ENCODE results near the gene PCP2. TPM values are rescaled to one million over a fixed set of nuclear protein-coding genes. Genes with fewer than 3 reads are reported as not detected.

Gene PCP2
- total and polyA plus RNA-seq, 2 donors (not counting 1 experiment from before 2014, with no cell fraction given): 6.5 to 9.3 TPM

DNA sequence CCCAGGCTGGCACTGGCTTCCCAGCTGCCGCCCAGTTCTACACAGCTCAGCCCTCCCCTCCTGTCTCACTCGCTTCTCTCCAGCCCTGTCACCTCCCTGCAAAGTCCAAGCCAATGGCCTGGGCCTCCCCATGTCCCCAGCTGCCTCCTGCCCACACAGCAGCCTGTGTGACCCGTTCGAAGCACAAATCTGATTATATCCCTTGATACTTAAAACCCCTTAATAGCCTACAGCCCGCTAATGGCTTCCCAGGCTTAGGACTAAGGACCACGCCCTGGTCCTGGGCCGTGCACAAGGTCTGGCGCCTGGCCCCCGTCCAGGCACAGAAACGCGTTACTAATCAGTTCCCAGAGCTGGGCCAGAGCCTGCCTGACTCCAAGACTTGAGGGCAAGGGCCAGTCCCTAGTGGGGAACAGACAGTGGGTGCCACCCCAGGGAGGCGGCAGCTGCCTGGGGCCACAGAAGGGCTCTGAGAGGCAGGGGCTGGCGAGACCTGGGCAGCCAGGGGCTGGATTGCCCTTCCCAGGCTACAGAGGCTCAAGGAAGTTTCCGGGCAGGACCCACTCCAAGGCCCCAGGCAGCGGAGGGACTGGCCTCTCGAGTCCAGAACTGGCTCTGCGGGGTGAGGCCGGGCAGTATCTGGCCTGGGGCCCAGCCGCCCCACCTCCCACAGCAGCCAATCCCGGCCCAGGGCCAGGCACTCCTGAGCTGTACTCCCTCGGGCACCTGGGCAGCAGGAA is 14.6 kb downstream of the PCP2 start:
- H3K27me3 ChIP-seq (replicated peaks in 1 of 4; ENCODE audit: control extremely low read depth in 1 of 4, control insufficient read depth in 3 of 4, insufficient read depth in 4 of 4, low read length in 3 of 4): no peaks in the 10 kb centered on the region
- intact Hi-C loops (cut with micrococcal nuclease): no loop called here
- no peak overlapping the region for H3K4me3 ChIP-seq (ENCODE audit: control extremely low read depth in 1 of 5, extremely low read depth in 1 of 5, insufficient read depth in 1 of 5, low read depth in 2 of 5, low read length in 4 of 5)
- no peaks in the 10 kb centered on the region for H3K79me2 ChIP-seq (ENCODE audit: control insufficient read depth, insufficient read depth, low read length)
- no peak overlapping the region for H3K4me2 ChIP-seq (replicated peaks; ENCODE audit: low read depth, low read length, poor library complexity, severe bottlenecking)
- H3K27ac ChIP-seq (ENCODE audit: low read length in 2 of 2): no peak overlapping the region
- Mint-ChIP-seq H3K27me3 (no peaks in the 10 kb centered on the region), H3K4me1 (no peaks in the 10 kb centered on the region), H3K9me3 (ENCODE audit: insufficient read depth) (no peaks in the 10 kb centered on the region), H3K27ac (no peak overlapping the region), H3K4me3 (no peak overlapping the region)
- DNase-seq (no peak), ATAC-seq (ENCODE audit: low read depth) (no peak)
- H3K9ac ChIP-seq (ENCODE audit: low read length): no peak overlapping the region
- peaks cover 0 to 6% (median 0%) of the 10 kb centered on the region in 3 donors for H3K9me3 ChIP-seq (ENCODE audit: control extremely low read depth in 1 of 3, control insufficient read depth in 2 of 3, insufficient read depth in 1 of 3, low read length in 2 of 3)
- TF ChIP-seq CTCF (IDR thresholded peaks at IDR 0.05): no peak
- TF ChIP-seq EZH2 (IDR thresholded peaks at IDR 0.05; ENCODE audit: borderline replicate concordance, insufficient read depth, low read depth, low read length, poor library complexity, severe bottlenecking): no peak
- WGBS (ENCODE audit: insufficient coverage): 99% methylated on average over 18 of the region's 21 CpGs
- no peak overlapping the region for H2AFZ ChIP-seq (ENCODE audit: insufficient read depth, low read depth, low read length, poor library complexity, severe bottlenecking)
- H3K36me3 ChIP-seq (replicated peaks in 1 of 2; ENCODE audit: control extremely low read depth in 1 of 2, control insufficient read depth in 1 of 2, extremely low read depth in 1 of 2, insufficient read depth in 2 of 2, low read length in 1 of 2): peaks cover 5 to 47% of the 10 kb centered on the region in 2 experiments
- ChIA-PET CTCF (no interaction called here), POLR2A (interaction anchor here (0.7 kb wide), 1 partner anchor 62 kb away, joined by 5 read pairs; the partner anchor contains the start of gene TRAPPC5)
- H3K4me1 ChIP-seq (ENCODE audit: control insufficient read depth in 2 of 2, insufficient read depth in 2 of 2, low read length in 2 of 2): no peaks in the 10 kb centered on the region
- no peaks in the 10 kb centered on the region for H4K20me1 ChIP-seq (ENCODE audit: control insufficient read depth, insufficient read depth, low read length, poor library complexity, severe bottlenecking)

- peaks cover 5 to 43% of the 10 kb centered on the region in 2 experiments for H3K36me3 ChIP-seq (replicated peaks in 1 of 2; ENCODE audit: control extremely low read depth in 1 of 2, control insufficient read depth in 1 of 2, extremely low read depth in 1 of 2, insufficient read depth in 2 of 2, low read length in 1 of 2)
- no peak overlapping the region for H3K9ac ChIP-seq (ENCODE audit: low read length)
- ChIA-PET CTCF (no interaction called here), POLR2A (no interaction called here)
- 98% methylated on average over 4 of the region's 4 CpGs for WGBS (ENCODE audit: insufficient coverage)
- H3K4me2 ChIP-seq (replicated peaks; ENCODE audit: low read depth, low read length, poor library complexity, severe bottlenecking): no peak overlapping the region
- H3K27ac Mint-ChIP-seq: no peak overlapping the region
- H3K4me1 ChIP-seq (ENCODE audit: control insufficient read depth in 2 of 2, insufficient read depth in 2 of 2, low read length in 2 of 2): no peaks in the 10 kb centered on the region
- H3K4me3 Mint-ChIP-seq: no peak overlapping the region
- H3K4me1 Mint-ChIP-seq: no peaks in the 10 kb centered on the region
- no peaks in the 10 kb centered on the region for H4K20me1 ChIP-seq (ENCODE audit: control insufficient read depth, insufficient read depth, low read length, poor library complexity, severe bottlenecking)
- H3K79me2 ChIP-seq (ENCODE audit: control insufficient read depth, insufficient read depth, low read length): no peaks in the 10 kb centered on the region
- H3K27me3 ChIP-seq (replicated peaks in 1 of 4; ENCODE audit: control extremely low read depth in 1 of 4, control insufficient read depth in 3 of 4, insufficient read depth in 4 of 4, low read length in 3 of 4): no peaks in the 10 kb centered on the region
- H2AFZ ChIP-seq (ENCODE audit: insufficient read depth, low read depth, low read length, poor library complexity, severe bottlenecking): no peak overlapping the region
- no peak for ATAC-seq (ENCODE audit: low read depth)
- H3K4me3 ChIP-seq (ENCODE audit: control extremely low read depth in 1 of 5, extremely low read depth in 1 of 5, insufficient read depth in 1 of 5, low read depth in 2 of 5, low read length in 4 of 5): no peak overlapping the region
- peaks cover 0 to 6% (median 0%) of the 10 kb centered on the region in 3 donors for H3K9me3 ChIP-seq (ENCODE audit: control extremely low read depth in 1 of 3, control insufficient read depth in 2 of 3, insufficient read depth in 1 of 3, low read length in 2 of 3)
- intact Hi-C loops (cut with micrococcal nuclease): no loop called here
- no peaks in the 10 kb centered on the region for H3K27me3 Mint-ChIP-seq
- TF ChIP-seq CTCF (IDR thresholded peaks at IDR 0.05) (no peak), EZH2 (IDR thresholded peaks at IDR 0.05; ENCODE audit: borderline replicate concordance, insufficient read depth, low read depth, low read length, poor library complexity, severe bottlenecking) (no peak)
- no peak overlapping the region for H3K27ac ChIP-seq (ENCODE audit: low read length in 2 of 2)
- H3K9me3 Mint-ChIP-seq (ENCODE audit: insufficient read depth): no peaks in the 10 kb centered on the region
- DNase-seq: no peak
These were observed 15.2 kb downstream of the PCP2 start for GRCh38 chr19:7618348-7618747.
